NB4 (cell line): ENCODE measurements around the gene GPC5.

Experiments used
- CTCF ChIP-seq: IDR thresholded peaks from one replicate; pipeline ENCODE4 v1.5.1; 2012; ENCODE audit warnings: low read depth, low read length
- MAX ChIP-seq: IDR thresholded peaks from 2 replicates; pipeline ENCODE4 v1.6.1; 2011; ENCODE audit warnings: low read depth, low read length
- MYC ChIP-seq: IDR thresholded peaks from 2 replicates; pipeline ENCODE4 v1.6.1; 2011; ENCODE audit warnings: low read depth, low read length
- POLR2A ChIP-seq: IDR thresholded peaks from 2 replicates; pipeline ENCODE4 v1.6.1; 2011; ENCODE audit warnings: mild to moderate bottlenecking; ENCODE audit not compliant: insufficient read length; ENCODE audit errors: extremely low read depth

- no peak for TF ChIP-seq CTCF
- no peak for TF ChIP-seq MAX
- no peak for TF ChIP-seq POLR2A
- no peak for TF ChIP-seq MYC
Observed at GRCh38 chr13:92488249-92488852, 1089.9 kb downstream of the GPC5 start.
